CMK (cell line): ENCODE results near the gene HSPA4.
"Not testable (repeated sequence)": the region's sequence is repeated elsewhere in the genome, so short reads cannot be mapped to it uniquely, and the experiment has no call there.

Experiments used
- DNase-seq: peaks from one replicate; pipeline ENCODE4 v3.0.0-alpha.2; 2010; ENCODE audit warnings: low read depth

The HSPA4 gene

DNA sequence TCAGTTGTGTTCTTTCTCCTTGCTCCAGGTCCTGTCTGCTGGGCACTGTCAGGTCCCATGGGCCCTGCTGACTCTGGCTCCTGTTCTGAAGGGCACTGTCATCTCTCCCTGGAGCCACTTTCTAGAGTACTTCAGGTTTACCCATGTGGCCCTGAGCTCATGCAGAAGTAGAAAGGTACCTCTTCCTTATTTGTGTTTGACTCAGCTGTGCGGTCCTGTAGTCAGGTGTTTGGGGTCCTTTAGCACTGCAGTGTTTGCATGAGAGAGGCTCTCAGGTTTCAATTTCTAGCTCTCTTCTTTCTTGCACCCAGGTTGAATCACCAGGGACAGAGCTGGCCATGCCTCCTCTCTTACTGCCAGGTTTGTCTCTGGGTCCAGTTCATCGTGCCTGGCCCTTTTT is 71.5 kb downstream of the HSPA4 start:
- no peak for DNase-seq

DNA sequence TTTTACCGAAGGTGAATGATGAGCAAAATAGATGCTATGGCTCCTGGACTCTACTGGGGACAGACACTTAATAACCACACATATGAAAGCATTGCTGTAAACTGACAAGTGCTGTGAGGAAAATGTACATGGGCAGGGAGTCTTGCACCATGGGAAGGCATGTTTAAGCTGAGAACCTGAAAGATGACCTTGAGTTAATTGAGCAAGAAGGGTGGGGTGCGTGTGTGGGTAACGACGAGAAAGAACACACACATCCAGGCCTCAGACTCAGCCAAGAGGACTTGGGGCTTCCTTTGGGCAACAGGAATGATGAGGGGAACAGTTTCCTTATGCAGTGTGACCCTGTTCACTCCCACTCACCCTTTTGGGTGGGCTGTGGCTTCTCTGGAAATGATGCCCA is 73.1 kb downstream of the HSPA4 start:
- DNase-seq: no peak

DNA sequence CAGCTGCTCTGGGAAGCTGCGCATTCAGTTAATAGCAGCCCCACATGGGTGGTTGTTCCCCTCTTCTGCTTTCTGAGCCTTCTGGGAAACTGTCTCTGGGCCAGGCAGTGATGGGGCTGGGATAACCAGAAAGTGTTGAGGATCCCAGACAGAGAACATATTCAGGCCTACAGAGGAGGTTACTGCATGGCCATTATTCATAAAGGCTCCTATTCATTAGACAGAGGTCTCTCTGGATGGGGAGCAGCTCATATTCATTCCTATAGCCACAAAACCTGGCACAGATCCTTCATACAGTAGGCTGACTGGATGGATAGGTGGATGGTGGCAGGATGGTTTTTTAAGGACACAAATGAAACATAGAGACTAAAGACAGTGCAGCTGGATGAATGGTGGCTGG is 76.3 kb downstream of the HSPA4 start:
- no peak for DNase-seq

DNA sequence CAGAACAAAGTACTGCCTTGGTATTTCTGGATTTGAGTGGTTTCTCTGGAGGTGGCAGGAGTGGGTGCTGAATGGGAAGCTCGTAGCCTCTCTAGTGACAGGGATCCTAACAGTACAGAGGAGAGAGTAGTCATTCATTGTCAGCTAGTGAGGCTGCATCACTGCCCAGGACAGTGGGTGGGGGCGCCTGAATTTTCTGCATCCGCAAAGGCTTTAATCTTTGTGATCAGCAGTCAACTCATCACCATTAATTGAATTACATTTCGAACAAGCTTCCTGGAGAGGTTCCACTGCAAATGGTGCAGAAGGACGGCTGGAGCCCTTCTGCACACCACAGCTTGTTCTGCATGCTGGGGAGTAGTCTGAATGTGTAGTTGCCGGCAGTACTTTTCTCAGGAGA is 77.5 kb downstream of the HSPA4 start:
- no peak for DNase-seq

DNA sequence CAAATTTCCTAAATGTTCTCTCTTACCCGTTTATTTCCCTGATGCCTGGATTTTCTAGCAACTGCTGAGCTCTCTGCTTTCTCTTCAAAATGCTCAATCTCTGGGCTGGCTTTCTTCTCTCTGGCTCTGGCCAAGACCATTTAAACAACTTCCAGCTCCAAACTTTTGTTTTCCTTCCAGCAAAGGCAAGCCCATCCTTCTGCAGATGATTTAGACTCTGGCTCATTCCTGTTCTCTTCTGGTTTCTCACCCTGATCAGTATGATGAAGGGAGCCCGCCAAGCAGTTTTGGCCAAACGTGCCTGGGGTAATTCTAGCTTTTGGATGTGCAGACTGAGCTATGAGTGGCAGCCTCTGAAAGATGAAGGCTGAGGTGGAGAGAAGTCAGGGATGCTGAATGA is 78.1 kb downstream of the HSPA4 start:
- DNase-seq: no peak

DNA sequence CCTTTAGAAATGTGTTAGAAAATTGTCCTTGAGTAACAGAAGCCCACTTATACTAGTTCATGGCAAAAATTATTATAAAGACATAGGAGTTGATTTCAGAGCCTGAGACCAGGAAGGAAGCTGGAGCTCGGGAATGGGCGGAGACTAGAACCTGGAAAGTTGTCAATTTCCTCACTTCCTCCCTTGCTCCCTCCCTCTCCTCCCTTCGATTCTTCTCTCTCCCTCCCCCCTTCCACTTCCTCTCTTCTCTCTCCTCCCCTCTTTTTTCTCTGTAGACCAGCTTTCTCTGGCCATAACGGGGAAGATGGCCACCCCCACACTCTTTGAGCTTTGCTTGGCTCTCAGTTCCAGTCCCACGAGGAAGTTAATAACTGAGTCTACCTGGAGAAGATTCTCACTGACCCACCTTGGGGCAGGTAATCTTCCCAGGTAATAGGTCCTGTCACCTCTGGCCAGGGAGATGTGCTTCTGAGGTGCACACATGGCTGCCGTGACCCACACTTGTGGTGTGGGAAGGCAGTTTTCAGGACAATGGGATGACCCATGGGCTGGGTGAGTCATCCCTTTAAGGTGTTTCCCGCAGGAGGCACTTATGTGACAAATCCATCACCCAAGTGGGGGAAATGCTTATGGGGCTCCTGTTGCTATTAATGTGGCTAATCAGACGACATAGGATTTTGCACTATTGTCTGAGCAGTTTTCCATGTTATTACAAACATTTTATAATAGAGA is 78.7 kb downstream of the HSPA4 start:
- peak; percentile 12 for DNase-seq

DNA sequence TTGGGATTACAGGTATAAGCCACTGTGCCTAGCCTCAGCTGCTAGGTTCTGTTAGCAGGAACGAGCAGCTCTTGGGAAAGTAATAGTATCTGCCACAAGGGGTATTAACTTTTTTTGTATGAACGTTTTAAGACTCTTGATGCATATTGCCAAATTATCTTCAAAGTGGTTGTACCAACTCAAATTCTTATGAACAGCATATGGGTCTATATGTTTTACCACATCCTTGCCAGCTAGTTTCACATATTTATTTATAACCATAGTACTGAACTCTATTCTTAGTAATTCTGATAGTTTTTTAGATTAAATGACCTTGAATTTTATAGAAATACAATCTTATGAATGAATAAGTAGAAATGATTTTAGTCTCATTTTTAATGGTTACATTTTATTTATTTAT is 80.9 kb downstream of the HSPA4 start:
- DNase-seq: no peak

DNA sequence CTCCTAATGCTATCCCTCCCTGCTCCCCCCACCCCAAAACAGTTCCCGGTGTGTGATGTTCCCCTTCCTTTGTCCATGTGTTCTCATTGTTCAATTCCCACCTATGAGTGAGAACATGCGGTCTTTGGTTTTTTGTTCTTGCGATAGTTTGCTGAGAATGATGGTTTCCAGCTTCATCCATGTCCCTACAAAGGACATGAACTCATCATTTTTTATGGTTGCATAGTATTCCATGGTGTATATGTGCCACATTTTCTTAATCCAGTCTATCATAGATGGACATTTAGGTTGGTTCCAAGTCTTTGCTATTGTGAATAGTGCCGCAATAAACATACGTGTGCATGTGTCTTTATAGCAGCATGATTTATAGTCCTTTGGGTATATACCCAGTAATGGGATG is 81.4 kb downstream of the HSPA4 start:
- DNase-seq: not testable (repeated sequence)

DNA sequence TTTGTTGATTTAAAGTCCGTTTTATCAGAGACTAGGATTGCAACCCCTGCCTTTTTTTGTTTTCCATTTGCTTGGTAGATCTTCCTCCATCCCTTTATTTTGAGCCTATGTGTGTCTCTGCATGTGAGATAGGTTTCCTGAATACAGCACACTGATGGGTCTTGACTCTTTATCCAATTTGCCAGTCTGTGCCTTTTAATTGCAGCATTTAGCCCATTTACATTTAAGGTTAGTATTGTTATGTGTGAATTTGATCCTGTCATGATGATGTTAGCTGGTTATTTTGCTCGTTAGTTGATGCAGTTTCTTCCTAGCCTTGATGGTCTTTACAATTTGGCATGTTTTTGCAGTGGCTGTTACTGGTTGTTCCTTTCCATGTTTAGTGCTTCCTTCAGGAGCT is 85.1 kb downstream of the HSPA4 start:
- DNase-seq: not testable (repeated sequence)

DNA sequence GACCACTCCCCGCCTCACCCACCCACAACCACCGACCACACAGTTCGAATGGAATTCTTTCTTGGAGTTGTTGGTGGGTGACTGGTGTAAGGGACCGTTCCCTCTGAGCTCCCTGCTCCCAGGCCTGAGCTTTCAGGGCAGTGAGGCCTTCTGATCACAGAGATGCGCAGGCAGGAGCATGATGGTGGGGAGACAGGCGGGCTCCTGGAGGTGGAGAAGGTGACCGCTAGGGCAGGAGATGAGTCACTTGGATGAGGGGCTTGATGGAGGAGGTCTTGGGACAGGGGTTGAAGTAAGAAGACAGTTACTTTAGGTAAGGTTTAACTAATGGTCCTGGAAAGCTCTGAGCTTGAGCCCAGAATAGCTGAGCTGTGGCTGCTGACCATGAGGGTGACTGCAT is 88.5 kb downstream of the HSPA4 start:
- no peak for DNase-seq

DNA sequence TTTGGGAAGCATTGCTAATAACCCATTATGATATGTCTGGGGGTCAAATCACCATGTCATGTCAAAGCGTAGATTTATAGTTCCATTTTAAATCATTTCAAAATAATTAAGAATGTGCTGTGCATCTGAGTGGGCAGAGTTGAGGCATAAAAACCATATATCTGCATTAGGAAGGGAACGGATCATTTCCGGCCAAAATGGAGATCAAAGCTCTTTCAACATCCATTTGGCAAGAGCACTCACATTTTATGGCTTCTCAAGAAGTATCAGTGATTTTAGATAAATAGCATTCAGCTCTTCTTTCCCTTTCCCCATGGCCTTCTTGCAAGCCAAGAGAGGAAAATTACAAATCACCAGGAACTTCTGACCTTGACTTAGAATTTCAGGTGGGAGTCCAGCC is 89.9 kb downstream of the HSPA4 start:
- no peak for DNase-seq

DNA sequence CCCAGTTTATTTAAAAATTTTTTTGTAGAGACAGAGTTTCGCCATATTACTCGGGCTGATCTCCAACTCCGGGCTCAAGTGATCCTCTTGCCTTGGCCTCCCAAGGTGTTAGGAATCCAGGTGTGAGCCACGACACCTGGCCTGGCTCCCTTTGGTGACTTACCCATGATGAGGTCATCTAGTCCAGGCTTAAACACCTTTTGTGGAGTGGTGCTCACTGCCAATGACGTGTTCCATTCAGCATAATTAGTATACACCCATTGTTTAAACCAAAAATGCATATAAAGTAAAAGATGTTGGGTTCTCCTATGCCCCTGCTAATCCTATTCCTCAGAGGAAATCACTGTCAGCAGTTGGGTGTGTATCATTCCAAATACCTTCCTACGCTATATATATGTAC is 91.0 kb downstream of the HSPA4 start:
- DNase-seq: no peak

DNA sequence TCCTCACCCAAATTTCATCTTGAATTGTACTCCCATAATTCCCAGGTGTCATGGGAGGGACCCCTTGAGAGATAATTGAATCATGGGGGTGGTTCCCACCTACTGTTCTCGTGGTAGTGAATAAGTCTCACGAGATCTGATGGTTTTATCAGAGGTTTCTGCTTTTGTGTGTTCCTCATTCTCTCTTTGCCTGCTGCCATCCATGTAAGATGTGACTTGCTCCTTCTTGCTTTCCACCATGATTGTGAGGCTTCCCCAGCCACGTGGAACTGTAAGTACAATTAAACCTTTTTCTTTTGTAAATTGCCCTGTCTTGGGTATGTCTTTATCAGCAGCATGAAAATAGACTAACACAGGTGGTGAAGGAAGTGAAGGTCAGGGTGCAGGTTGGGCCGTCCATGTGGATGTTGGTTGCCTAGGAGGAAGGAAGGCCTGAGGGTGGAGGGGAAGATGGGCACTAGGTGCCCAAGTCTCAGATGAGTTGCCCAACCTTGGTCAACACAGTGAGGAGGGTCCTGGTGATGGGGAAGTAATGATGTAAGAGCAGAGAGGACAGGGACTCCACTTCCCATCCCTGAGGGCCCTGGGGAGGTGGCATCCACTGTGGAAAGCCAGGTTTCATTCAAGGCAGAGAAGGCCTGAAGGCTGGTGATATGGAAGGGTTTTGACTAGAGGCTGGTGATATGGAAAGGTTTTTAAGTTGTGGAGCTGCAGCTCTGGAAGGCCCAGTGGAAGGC is 92.6 kb downstream of the HSPA4 start:
- no peak for DNase-seq

DNA sequence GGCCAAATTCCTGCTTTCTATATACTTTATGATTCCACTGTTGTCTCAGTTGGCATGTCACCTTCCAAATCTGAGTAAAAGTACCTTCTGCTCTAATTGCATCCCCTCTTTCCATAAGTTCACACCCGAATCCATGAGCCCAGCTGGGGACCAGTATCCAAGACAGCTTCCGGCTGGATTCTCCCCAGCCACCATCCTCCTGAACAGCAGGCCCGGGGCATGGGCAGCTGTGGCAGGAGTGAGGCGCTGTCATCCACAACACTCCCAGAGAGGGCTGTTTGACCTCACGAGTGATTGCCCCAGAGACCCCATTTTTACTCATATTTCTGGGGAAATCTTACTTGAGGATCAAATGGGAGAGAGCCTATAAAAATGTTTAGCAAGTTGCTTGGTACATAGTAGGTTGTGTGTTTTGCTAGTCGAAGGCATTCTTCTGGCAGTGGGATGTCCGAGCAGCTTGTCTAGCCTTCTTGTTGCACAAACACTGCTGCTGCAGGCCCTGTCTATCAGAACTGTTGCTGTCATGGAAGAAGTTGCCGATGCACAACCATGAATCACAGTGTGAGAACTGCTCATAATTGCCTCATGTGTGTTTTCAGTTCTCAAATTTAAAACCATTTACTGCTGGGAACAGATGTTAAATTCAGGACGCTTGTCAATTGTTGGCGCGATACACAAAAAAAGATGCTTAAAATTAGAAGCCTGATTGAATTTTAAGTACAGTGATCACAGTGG is 93.8 kb downstream of the HSPA4 start:
- no peak for DNase-seq

DNA sequence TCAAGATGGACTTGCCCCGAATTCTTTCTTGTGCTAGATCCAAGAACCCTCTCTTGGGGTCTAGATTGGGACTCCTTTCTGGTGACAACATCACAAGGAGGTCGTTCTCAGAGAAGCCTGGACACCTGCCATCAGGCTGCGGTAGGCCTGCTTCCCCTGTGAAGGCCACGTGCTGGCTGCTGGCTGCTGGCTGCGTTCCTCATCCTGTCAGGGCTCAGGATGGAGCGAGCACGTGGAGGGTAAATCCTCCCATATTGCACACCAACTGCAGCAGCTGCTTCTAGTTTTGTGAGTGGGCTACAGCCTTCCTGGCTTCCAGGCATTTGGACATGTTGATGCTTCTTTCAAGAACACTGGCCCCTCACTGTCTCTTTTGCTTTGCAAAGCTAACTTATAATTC is 95.6 kb downstream of the HSPA4 start:
- no peak for DNase-seq

DNA sequence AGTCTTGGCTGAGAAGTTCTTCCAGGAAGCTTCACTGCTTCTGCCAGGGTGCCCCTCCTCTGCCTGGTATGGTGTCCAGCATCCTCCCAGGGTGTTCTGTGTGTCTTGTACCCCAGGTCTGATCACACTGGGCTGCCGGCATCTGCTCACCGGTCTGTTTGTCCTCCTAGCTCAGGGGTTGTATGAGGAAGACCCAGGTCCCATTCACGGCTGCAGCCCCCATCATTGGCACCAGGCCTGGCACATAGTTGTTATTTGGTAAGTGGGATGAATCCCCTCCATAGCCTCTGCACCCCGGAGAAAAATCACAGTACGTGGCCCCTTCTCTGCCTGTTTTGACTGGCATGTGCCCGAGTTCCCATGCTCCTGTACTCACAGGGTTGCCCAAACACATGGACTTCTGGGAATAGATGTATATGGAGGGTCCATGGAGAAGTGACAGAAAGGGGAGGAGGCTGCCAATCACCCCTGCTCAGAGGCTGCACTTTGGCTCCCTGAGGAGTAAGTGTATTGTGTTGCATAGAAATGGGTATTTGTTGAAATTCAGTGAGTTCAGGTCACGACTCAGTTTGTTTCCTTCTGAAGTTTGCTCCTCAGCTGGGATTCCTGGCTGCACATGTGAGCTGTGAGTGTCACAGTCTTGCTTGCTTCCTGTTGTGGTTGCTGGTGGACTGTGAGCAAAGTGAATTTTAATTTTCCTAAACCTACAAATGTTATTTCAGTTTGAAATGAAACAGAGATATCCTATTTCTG is 96.2 kb downstream of the HSPA4 start:
- DNase-seq: no peak

DNA sequence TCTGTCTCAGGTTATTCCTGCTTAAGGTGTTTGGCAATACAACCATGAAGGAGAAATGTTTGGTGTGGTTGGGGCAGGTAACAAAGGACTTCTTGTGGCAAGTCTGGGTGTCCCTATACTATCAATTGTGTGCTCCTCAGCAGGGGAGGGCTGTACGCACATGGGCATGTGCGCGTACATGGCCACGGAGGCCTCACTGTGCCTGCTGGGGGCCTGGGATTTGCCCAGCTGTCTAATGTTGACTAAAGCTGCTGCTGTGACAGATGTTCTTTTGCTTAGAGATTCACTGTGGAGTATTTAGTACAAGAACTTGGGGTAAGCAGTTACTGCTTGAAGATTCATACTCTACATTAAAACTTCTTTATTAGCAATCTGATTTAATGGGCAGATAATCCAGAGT is 97.5 kb downstream of the HSPA4 start:
- no peak for DNase-seq

DNA sequence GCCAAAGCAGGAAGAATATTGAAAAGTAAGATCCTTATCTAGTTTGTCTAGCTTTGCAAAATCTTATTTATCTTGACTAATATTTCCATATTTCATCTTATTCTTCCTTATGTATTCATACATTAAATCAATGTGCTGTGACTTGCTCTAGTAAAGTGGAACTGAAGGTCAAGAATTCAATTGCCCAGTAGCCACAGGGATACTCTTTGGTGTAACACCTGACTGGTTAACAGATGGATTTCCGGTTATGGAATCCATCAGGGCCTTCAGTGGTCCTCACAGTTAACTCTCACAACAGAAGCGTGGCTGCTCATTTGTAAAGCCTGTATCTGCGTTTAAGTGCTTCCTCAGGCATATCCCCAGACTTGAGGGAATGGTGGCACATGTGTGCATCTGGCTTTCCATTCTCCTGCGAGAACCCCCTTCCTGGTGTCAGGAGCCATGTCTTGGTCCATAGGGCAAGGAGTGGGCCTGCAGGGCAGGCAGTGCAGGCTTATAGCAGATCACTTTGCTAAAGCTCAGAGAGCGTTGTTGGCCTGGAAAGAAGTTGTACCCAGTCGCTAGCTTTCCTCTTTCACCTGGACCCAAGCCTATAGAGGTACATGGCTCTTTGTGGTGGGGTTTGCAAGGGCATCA is 99.2 kb downstream of the HSPA4 start:
- DNase-seq: no peak

DNA sequence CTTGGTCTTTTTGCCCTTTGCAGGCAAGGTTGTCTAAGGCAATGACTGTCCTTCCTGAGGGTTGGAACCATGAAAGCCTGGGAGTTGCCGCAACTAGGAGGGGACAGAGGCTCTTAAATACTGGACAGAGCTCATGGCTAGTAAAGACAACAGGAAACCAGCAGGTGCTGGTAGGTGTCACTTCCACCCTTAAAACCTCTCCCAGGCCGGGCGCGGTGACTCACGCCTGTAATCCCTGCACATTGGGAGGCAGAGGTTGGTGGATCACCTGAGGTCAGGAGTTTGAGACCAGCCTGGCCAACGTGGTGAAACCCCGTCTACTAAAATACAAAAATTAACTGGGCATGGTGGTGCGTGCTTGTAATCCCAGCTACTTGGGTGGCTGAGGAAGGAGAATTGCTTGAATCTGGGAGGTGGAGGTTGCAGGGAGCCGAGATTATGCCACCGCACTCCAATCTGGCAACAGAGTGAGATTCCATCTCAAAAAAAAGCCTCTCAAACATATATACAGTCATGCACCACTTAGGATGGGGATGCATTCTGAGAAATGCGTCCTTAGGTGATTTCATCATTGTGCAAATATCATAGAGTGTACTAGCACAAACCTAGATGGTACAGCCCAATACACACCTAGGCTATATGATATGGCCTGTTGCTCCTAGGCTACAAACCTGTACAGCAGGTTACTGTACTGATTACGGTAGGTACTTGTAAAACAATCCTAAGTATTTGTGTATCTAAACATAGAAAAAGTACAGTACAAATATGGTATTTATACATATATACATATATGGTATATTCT is 102.7 kb downstream of the HSPA4 start:
- DNase-seq: no peak

DNA sequence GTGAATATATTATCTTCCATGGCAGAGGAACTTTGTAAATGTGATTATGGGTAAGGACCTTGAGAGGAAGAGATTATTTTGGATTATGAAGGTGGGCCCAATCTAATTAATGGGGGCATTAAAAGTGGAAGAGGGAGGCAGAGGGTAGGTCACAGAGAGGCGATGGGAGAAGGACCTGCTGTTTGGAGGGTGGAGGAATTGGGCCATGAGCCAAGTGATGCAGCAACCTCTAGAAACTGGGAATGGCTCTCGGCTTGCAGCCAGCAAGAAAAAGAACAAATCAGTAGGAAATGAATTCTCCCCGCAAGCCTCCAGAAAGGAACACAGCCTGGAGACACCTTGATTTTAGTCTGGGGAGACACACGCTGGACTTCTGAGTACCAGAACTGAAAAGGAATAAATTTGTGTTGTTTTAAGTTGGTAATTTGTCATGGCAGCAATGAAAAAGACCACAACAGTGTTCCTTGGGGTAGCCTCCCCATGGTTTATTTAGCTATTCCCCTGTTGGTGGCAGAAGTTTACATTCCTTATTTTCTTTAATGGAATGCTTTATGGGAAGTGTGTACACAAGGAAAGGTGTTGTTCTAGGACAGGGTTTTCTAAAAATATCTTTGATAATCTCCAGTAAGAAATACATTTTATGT is 103.6 kb downstream of the HSPA4 start:
- DNase-seq: no peak
